ENCODE results near the gene DPP10.

DNA sequence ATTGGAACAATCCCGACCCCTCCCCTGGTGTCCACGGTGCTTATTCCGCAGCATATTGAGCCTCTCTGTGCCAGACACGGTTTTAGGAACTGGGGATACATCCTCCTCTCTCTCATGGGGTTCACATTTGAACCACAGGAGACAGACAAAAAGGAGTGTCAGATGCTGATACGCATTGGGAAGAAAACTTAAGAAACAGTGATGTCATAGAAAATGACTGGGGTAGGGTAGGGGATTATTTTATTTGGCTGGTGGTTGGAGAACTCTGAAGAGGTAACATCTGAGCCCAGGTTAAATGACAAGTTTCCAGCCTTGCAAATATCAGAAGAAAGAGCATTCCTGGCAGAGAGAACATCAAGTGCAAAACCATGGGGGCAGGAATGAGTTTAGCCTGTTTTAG lies 344.5 kb downstream of the DPP10 start:
- TF ChIP-seq ATF2 (tag by site-specific recombination; IDR thresholded peaks at IDR 0.05; ENCODE audit: low read depth) (no peak), YY1 (tag by site-specific recombination; IDR thresholded peaks at IDR 0.05) (no peak), SALL2 (tag by site-specific recombination; IDR thresholded peaks at IDR 0.05; ENCODE audit: borderline replicate concordance) (no peak), ZNF777 (tag by site-specific recombination; IDR thresholded peaks at IDR 0.05; ENCODE audit: borderline replicate concordance) (no peak), ZNF311 (tag by site-specific recombination; IDR thresholded peaks at IDR 0.05; ENCODE audit: borderline replicate concordance) (no peak), PRDM2 (tag by site-specific recombination; IDR thresholded peaks at IDR 0.05; ENCODE audit: borderline replicate concordance) (no peak), BCL11A (tag by site-specific recombination; IDR thresholded peaks at IDR 0.05; ENCODE audit: low read depth) (no peak), ZSCAN23 (tag by site-specific recombination; IDR thresholded peaks at IDR 0.05) (no peak)
- TF ChIP-seq, protein P1, sequence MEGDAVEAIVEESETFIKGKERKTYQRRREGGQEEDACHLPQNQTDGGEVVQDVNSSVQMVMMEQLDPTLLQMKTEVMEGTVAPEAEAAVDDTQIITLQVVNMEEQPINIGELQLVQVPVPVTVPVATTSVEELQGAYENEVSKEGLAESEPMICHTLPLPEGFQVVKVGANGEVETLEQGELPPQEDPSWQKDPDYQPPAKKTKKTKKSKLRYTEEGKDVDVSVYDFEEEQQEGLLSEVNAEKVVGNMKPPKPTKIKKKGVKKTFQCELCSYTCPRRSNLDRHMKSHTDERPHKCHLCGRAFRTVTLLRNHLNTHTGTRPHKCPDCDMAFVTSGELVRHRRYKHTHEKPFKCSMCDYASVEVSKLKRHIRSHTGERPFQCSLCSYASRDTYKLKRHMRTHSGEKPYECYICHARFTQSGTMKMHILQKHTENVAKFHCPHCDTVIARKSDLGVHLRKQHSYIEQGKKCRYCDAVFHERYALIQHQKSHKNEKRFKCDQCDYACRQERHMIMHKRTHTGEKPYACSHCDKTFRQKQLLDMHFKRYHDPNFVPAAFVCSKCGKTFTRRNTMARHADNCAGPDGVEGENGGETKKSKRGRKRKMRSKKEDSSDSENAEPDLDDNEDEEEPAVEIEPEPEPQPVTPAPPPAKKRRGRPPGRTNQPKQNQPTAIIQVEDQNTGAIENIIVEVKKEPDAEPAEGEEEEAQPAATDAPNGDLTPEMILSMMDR (tag by site-specific recombination; IDR thresholded peaks at IDR 0.05), result no peak
- TF ChIP-seq, protein P2, sequence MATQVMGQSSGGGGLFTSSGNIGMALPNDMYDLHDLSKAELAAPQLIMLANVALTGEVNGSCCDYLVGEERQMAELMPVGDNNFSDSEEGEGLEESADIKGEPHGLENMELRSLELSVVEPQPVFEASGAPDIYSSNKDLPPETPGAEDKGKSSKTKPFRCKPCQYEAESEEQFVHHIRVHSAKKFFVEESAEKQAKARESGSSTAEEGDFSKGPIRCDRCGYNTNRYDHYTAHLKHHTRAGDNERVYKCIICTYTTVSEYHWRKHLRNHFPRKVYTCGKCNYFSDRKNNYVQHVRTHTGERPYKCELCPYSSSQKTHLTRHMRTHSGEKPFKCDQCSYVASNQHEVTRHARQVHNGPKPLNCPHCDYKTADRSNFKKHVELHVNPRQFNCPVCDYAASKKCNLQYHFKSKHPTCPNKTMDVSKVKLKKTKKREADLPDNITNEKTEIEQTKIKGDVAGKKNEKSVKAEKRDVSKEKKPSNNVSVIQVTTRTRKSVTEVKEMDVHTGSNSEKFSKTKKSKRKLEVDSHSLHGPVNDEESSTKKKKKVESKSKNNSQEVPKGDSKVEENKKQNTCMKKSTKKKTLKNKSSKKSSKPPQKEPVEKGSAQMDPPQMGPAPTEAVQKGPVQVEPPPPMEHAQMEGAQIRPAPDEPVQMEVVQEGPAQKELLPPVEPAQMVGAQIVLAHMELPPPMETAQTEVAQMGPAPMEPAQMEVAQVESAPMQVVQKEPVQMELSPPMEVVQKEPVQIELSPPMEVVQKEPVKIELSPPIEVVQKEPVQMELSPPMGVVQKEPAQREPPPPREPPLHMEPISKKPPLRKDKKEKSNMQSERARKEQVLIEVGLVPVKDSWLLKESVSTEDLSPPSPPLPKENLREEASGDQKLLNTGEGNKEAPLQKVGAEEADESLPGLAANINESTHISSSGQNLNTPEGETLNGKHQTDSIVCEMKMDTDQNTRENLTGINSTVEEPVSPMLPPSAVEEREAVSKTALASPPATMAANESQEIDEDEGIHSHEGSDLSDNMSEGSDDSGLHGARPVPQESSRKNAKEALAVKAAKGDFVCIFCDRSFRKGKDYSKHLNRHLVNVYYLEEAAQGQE (tag by site-specific recombination; IDR thresholded peaks at IDR 0.05), result no peak
